ENCODE data around the gene NCK2.

DNA sequence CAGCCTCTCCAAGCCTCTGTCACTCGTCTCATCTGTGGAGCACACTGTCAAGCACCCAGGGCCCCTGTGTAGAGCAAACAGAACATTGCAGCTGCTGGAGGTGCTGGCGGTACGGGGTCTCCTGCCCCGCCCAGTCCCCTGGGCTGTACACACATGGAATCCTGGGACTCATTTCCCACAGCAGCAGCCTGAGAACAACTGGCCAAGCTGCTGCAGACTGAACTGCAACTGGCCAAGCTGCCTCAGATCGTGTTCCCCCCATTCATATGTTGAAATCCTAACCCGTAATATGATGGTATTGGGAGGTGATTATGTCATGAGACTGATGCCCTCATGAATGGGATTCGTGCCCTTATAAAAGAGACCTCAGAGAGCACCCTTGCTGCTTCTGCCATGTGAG is 130.5 kb downstream of the NCK2 start:
- TF ChIP-seq NRF1 (conservative IDR thresholded peaks at IDR 0.05 in 1 of 2, IDR thresholded peaks at IDR 0.05 in 1 of 2) (no peak), POLR2A (conservative IDR thresholded peaks at IDR 0.05) (no peak), KAT7 (CRISPR knock-in tag; IDR thresholded peaks at IDR 0.05; ENCODE audit: borderline replicate concordance) (no peak), JUND (IDR thresholded peaks at IDR 0.05; ENCODE audit: borderline replicate concordance, low read depth, low read length) (no peak), JUND (tag; IDR thresholded peaks at IDR 0.05; ENCODE audit: borderline replicate concordance, low read depth, low read length) (no peak), FOXP1 (CRISPR knock-in tag; IDR thresholded peaks at IDR 0.05) (no peak), RNF2 (IDR thresholded peaks at IDR 0.05) (no peak), ZNF232 (CRISPR knock-in tag; IDR thresholded peaks at IDR 0.05) (no peak), TCF7L2 (IDR thresholded peaks at IDR 0.05; ENCODE audit: low read depth, low read length) (no peak), SP2 (IDR thresholded peaks at IDR 0.05; ENCODE audit: extremely low read depth, low read depth, low read length, poor library complexity, severe bottlenecking) (no peak), ATF1 (CRISPR knock-in tag; IDR thresholded peaks at IDR 0.05) (no peak), ATF1 (tag; IDR thresholded peaks at IDR 0.05) (no peak), ZNF780A (CRISPR knock-in tag; IDR thresholded peaks at IDR 0.05) (no peak)
- TF ChIP-seq, protein P1, sequence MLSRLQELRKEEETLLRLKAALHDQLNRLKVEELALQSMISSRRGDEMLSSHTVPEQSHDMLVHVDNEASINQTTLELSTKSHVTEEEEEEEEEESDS (CRISPR knock-in tag; IDR thresholded peaks at IDR 0.05): no peak

Measured in K562 (cell line).